Vein endothelial cell (primary cell): ENCODE measurements around the gene ZNF366. TPM values are rescaled to one million over a fixed set of nuclear protein-coding genes. Genes with fewer than 3 reads are reported as not detected.

Experiments
- total RNA-seq: library from RNA; depleted of rRNA; stranded (reverse); fragments of >200 nt; gene quantifications from 2 replicates; pipeline ENCODE4 v1.2.3, GENCODE V29; 2012

Gene ZNF366
- 3.6 and 18.2 TPM in 2 replicates for total RNA-seq

GRCh38 chr5:72507231-72507906 lies at the start of gene ZNF366:
Gene ZNF366, minus strand, starts transcription at chr5:72507410. Its CDS starts 45,914 bp downstream, at chr5:72461496.

Other genes with a start within 250 kb of the ZNF366 start
- 110 and 111 TPM in 2 replicates for gene MRPS27, start 187.2 kb downstream of the ZNF366 start, total RNA-seq
- 6.2 and 8.4 TPM in 2 replicates for gene PTCD2, start 187.0 kb downstream of the ZNF366 start, total RNA-seq